Keratinocyte (primary cell): ENCODE measurements around the gene ANKRD39. TPM values are rescaled to one million over a fixed set of nuclear protein-coding genes. Genes with fewer than 3 reads are reported as not detected.

Source experiments
- DNase-seq: peaks from one replicate; pipeline ENCODE4 v3.0.0-alpha.2; 2011; ENCODE audit warnings: low read depth, missing footprints, low spot score
- FAIRE-seq: peaks from 2 replicates; lab custom pipeline; 2011; peaks lifted over from hg19 to GRCh38; lab: Jason Lieb, UNC
- H2AFZ ChIP-seq: 2 replicates; pipeline ENCODE4 v1.6.0; 2012; ENCODE audit warnings: low read length, control low read depth, inconsistent platforms; ENCODE audit not compliant: control insufficient read depth
- H3K27ac ChIP-seq: 2 replicates; pipeline ENCODE4 v1.5.1; 2011; ENCODE audit warnings: low read length; ENCODE audit not compliant: control insufficient read depth, insufficient read depth
- H3K27me3 ChIP-seq: 3 replicates; pipeline ENCODE4 v1.6.0; 2011; ENCODE audit warnings: low read length; ENCODE audit not compliant: control insufficient read depth, insufficient read depth; ENCODE audit errors: extremely low read depth
- H3K36me3 ChIP-seq, 2 experiments: 2 replicates in 1 of 2; 3 replicates in 1 of 2; pipeline ENCODE4 v1.5.1; 2011; ENCODE audit warnings: low read length in 2 of 2, mild to moderate bottlenecking in 1 of 2; ENCODE audit not compliant: control insufficient read depth in 2 of 2, insufficient read depth in 2 of 2; ENCODE audit errors: extremely low read depth in 1 of 2
- H3K4me1 ChIP-seq: 3 replicates; pipeline ENCODE4 v1.5.1; 2011; ENCODE audit warnings: low read length; ENCODE audit not compliant: control insufficient read depth, insufficient read depth; ENCODE audit errors: extremely low read depth
- H3K4me2 ChIP-seq: 3 replicates; pipeline ENCODE4 v1.6.0; 2011; ENCODE audit warnings: low read depth, low read length; ENCODE audit not compliant: control insufficient read depth, insufficient read depth; ENCODE audit errors: extremely low read depth
- H3K4me3 ChIP-seq, 3 experiments: fragments of 200-600 bp in 1 of 3; sonication (generic) in 1 of 3; 2 replicates in 2 of 3; 3 replicates in 1 of 3; pipeline ENCODE4 v1.5.1; 2011 to 2016; ENCODE audit warnings: low read length in 3 of 3, mild to moderate bottlenecking in 3 of 3, control low read depth in 2 of 3, inconsistent platforms in 1 of 3, low read depth in 1 of 3, mixed read lengths in 1 of 3, mixed run types in 1 of 3, moderate library complexity in 1 of 3; ENCODE audit not compliant: control insufficient read depth in 2 of 3, insufficient read depth in 2 of 3; ENCODE audit errors: extremely low read depth in 1 of 3
- H3K79me2 ChIP-seq: 2 replicates; pipeline ENCODE4 v1.6.0; 2012; ENCODE audit warnings: low read length; ENCODE audit not compliant: control insufficient read depth, insufficient read depth
- H3K9ac ChIP-seq: 3 replicates; pipeline ENCODE4 v1.6.0; 2011; ENCODE audit warnings: low read length; ENCODE audit not compliant: control insufficient read depth, insufficient read depth; ENCODE audit errors: extremely low read depth
- H3K9me1 ChIP-seq: 3 replicates; pipeline ENCODE4 v1.6.0; 2011; ENCODE audit warnings: low read length; ENCODE audit not compliant: control insufficient read depth, insufficient read depth; ENCODE audit errors: extremely low read depth
- H3K9me3 ChIP-seq: 2 replicates; pipeline ENCODE4 v1.5.1; 2012; ENCODE audit warnings: low read depth, low read length; ENCODE audit not compliant: control insufficient read depth
- H4K20me1 ChIP-seq: 3 replicates; pipeline ENCODE4 v1.6.0; 2011; ENCODE audit warnings: low read length; ENCODE audit not compliant: control insufficient read depth, insufficient read depth; ENCODE audit errors: extremely low read depth
- EZH2 ChIP-seq: IDR thresholded peaks from one replicate; pipeline ENCODE4 v1.6.1; 2012; ENCODE audit warnings: inconsistent platforms, mild to moderate bottlenecking, low read length, moderate library complexity
- dilution Hi-C: fragments of 300-500 bp; cut with MboI; formaldehyde crosslinking; loops from one replicate; pipeline ENCODE4 v1.7.0; 2020; ENCODE audit warnings: low sequenced_read_pairs; ENCODE audit not compliant: extremely low pct_ligation_motif_present
- polyA plus RNA-seq, 5 experiments: library from polyadenylated mRNA; depleted of rRNA in 3 of 5; stranded (reverse) in 3 of 5; stranded (forward) in 1 of 5; unstranded in 1 of 5; fragments of >200 nt; gene quantifications; 1 replicate in 1 of 5; 2 replicates in 3 of 5; 3 replicates in 1 of 5; pipeline versions ENCODE4 v1.2.1 to v1.2.3, GENCODE V29; 2011 to 2012; ENCODE audit warnings: missing spikeins in 2 of 5, low read depth in 1 of 5, low replicate concordance in 1 of 5
- TF ChIP-seq, protein P1 (sequence below), 3 experiments: IDR thresholded peaks in 1 of 3; conservative IDR thresholded peaks in 1 of 3; optimal IDR thresholded peaks in 1 of 3; 2 replicates in 2 of 3; 3 replicates in 1 of 3; pipeline versions ENCODE3 to v1.5.1; 2011; ENCODE audit warnings: low read length in 3 of 3, mild to moderate bottlenecking in 3 of 3, moderate library complexity in 2 of 3, control low read depth in 1 of 3, inconsistent platforms in 1 of 3; ENCODE audit not compliant: insufficient read depth in 2 of 3; ENCODE audit errors: extremely low read depth in 1 of 3

Gene ANKRD39
- polyA plus RNA-seq, 1 donor (not counting 4 experiments of a cell fraction or from before 2014, with no cell fraction given): 7.2 TPM

- TF ChIP-seq EZH2: no peak
- TF ChIP-seq, protein P1, sequence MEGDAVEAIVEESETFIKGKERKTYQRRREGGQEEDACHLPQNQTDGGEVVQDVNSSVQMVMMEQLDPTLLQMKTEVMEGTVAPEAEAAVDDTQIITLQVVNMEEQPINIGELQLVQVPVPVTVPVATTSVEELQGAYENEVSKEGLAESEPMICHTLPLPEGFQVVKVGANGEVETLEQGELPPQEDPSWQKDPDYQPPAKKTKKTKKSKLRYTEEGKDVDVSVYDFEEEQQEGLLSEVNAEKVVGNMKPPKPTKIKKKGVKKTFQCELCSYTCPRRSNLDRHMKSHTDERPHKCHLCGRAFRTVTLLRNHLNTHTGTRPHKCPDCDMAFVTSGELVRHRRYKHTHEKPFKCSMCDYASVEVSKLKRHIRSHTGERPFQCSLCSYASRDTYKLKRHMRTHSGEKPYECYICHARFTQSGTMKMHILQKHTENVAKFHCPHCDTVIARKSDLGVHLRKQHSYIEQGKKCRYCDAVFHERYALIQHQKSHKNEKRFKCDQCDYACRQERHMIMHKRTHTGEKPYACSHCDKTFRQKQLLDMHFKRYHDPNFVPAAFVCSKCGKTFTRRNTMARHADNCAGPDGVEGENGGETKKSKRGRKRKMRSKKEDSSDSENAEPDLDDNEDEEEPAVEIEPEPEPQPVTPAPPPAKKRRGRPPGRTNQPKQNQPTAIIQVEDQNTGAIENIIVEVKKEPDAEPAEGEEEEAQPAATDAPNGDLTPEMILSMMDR (optimal IDR thresholded peaks at IDR 0.05 in 1 of 3, IDR thresholded peaks at IDR 0.05 in 1 of 3, conservative IDR thresholded peaks at IDR 0.05 in 1 of 3; ENCODE audit: extremely low read depth in 1 of 3, insufficient read depth in 2 of 3, low read length in 3 of 3): no peak
- H3K27ac ChIP-seq: no peak overlapping the region
- DNase-seq (no peak), FAIRE-seq (no peak)
- H3K4me3 ChIP-seq: no peak overlapping the region
- H3K9ac ChIP-seq: no peak overlapping the region
- H2AFZ ChIP-seq: no peak overlapping the region
- H3K27me3 ChIP-seq: no peaks in the 10 kb centered on the region
- H3K9me3 ChIP-seq: no peaks in the 10 kb centered on the region
- no peak overlapping the region for H3K4me2 ChIP-seq
- dilution Hi-C loops: no loop called here
- H3K79me2 ChIP-seq: no peaks in the 10 kb centered on the region
- no peaks in the 10 kb centered on the region for H4K20me1 ChIP-seq
- H3K4me1 ChIP-seq: no peaks in the 10 kb centered on the region
- H3K9me1 ChIP-seq: no peaks in the 10 kb centered on the region
- H3K36me3 ChIP-seq: peaks cover 6 to 18% of the 10 kb centered on the region in 2 experiments
These were observed 25.4 kb downstream of the ANKRD39 start for GRCh38 chr2:96832408-96832753.

- H3K4me3 ChIP-seq: no peak overlapping the region
- TF ChIP-seq, protein P1 (optimal IDR thresholded peaks at IDR 0.05 in 1 of 3, IDR thresholded peaks at IDR 0.05 in 1 of 3, conservative IDR thresholded peaks at IDR 0.05 in 1 of 3; ENCODE audit: extremely low read depth in 1 of 3, insufficient read depth in 2 of 3, low read length in 3 of 3): no peak
- no peak for TF ChIP-seq EZH2
- H3K9me3 ChIP-seq: no peaks in the 10 kb centered on the region
- no peaks in the 10 kb centered on the region for H4K20me1 ChIP-seq
- no peak for DNase-seq
- H3K9me1 ChIP-seq: no peaks in the 10 kb centered on the region
- no peak overlapping the region for H3K9ac ChIP-seq
- H3K4me1 ChIP-seq: no peaks in the 10 kb centered on the region
- H3K27me3 ChIP-seq: no peaks in the 10 kb centered on the region
- H3K36me3 ChIP-seq: peaks cover 6 to 18% of the 10 kb centered on the region in 2 experiments
- no peak overlapping the region for H3K27ac ChIP-seq
- FAIRE-seq: no peak
- H3K4me2 ChIP-seq: no peak overlapping the region
- no peak overlapping the region for H2AFZ ChIP-seq
- dilution Hi-C loops: no loop called here
- H3K79me2 ChIP-seq: no peaks in the 10 kb centered on the region
These were observed 26.1 kb downstream of the ANKRD39 start for GRCh38 chr2:96831679-96832078.
